Liver (tissue), 3 donors: Measurements from ENCODE around the gene BTN2A1.

ENCODE experiments used
- RXRA ChIP-seq, 2 donors: IDR thresholded peaks; 2 replicates each; pipeline ENCODE4 v1.6.1; 2017 to 2018; ENCODE audit warnings: antibody characterized with exemption in 2 of 2, mild to moderate bottlenecking in 1 of 2
- TF ChIP-seq, protein P1 (sequence below): fragments of 150-350 bp; IDR thresholded peaks from 2 replicates; pipeline ENCODE4 v1.5.1; 2017; ENCODE audit warnings: improper control_type of control experiment, low read depth, low read length; ENCODE audit not compliant: missing input control
- donor health status: healthy.
- donor health status: healthy.

DNA sequence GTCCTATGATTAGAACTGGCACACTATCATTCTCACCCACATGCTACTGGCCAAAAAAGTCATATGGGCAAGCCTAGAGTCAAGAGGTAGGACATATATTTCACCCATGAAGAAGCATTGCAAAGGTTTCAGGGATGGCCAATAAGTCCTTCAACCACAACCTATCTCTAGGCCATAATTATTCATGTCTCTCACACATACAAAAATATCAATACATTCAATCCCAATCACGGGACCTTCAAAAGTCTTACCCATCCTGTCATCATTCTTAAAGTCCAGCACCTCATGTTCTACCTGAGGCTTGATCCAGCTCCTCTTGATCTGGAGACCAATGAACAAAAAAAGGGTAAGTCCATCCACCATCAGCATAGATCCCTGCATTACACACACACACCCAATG, 29.7 kb downstream of the BTN2A1 start:
- TF ChIP-seq, protein P1, sequence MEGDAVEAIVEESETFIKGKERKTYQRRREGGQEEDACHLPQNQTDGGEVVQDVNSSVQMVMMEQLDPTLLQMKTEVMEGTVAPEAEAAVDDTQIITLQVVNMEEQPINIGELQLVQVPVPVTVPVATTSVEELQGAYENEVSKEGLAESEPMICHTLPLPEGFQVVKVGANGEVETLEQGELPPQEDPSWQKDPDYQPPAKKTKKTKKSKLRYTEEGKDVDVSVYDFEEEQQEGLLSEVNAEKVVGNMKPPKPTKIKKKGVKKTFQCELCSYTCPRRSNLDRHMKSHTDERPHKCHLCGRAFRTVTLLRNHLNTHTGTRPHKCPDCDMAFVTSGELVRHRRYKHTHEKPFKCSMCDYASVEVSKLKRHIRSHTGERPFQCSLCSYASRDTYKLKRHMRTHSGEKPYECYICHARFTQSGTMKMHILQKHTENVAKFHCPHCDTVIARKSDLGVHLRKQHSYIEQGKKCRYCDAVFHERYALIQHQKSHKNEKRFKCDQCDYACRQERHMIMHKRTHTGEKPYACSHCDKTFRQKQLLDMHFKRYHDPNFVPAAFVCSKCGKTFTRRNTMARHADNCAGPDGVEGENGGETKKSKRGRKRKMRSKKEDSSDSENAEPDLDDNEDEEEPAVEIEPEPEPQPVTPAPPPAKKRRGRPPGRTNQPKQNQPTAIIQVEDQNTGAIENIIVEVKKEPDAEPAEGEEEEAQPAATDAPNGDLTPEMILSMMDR = no peak
- no peak for TF ChIP-seq RXRA (IDR thresholded peaks at IDR 0.05)
